Sciatic nerve (tissue), 2 donors: ENCODE measurements around the gene HTRA3. TPM values are rescaled to one million over a fixed set of nuclear protein-coding genes. Genes with fewer than 3 reads are reported as not detected.
"Not testable (repeated sequence)": the region's sequence is repeated elsewhere in the genome, so short reads cannot be mapped to it uniquely, and the experiment has no call there.

Experiments
- ATAC-seq: fragments of 200-7000 bp; cut with Tn5 transposase; one replicate; pipeline ENCODE4 v1.9.1; 2020; ENCODE audit warnings: mild to moderate bottlenecking, moderate library complexity
- DNase-seq: peaks from one replicate; pipeline ENCODE4 v3.0.0-alpha.2; 2020; ENCODE audit warnings: low spot score
- intact Hi-C: fragments of 100-400 bp; cut with DNase I; formaldehyde crosslinking; loops from one replicate; pipeline ENCODE4 v1.14.2; 2022
- total RNA-seq: library from RNA; stranded (reverse); fragmentation: NEBNext Ultra II Directional; extraction: Animal tissue kit (Norgen Biotek cat#: 25700); gene quantifications from one replicate; pipeline ENCODE4 v1.2.1, GENCODE V29; 2021
- donor health status: DM: no; HTN: no; CAD: no.
- donor health status: DM: no; HTN: no; CAD: no.

HTRA3 gene
- total RNA-seq, 1 donor from 2014 or later: 23.7 TPM

DNA sequence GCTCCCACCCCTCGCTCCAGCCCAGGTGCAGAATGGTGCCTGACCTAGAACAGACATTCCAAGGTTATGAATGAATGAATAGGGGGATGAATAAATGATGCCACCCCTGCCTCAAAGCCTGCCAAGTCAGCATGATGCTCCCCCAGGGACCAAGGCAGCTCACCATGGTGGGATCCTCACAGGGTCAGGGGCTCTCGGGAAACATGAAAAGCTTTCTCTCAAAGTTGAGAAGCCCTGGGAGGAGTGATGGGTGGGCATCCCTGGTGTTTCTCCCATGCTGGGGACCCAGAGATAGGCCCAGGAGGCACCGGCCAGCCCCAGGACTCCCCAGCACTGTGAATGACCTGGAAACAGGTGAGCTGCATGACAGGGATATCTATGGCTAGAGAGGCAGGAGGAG is 58.9 kb downstream of the HTRA3 start:
- ATAC-seq (no peak), DNase-seq (peak; percentile 45)
- intact Hi-C loops: no loop called here

GRCh38 chr4:8328866-8329559 is 59.5 kb downstream of the HTRA3 start:
- no peak for ATAC-seq
- intact Hi-C loops: no loop called here
- peak; percentile 42 for DNase-seq

DNA sequence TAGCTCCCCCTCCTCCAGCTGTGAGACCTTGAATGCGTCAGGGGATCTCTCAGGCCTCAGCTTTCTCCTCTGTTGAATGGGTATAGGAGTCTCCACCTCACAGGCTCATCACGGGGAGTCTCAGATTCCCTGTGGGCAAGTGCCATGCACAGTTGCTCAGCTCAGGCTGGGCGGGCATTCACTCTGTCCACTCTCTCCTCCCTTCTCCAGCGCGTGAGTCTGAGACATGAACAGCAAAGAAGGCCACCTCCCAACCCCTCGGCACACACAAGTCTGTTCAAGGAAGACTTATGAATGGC is 60.0 kb downstream of the HTRA3 start:
- intact Hi-C loops: no loop called here
- DNase-seq (peak; percentile 36), ATAC-seq (no peak)

DNA sequence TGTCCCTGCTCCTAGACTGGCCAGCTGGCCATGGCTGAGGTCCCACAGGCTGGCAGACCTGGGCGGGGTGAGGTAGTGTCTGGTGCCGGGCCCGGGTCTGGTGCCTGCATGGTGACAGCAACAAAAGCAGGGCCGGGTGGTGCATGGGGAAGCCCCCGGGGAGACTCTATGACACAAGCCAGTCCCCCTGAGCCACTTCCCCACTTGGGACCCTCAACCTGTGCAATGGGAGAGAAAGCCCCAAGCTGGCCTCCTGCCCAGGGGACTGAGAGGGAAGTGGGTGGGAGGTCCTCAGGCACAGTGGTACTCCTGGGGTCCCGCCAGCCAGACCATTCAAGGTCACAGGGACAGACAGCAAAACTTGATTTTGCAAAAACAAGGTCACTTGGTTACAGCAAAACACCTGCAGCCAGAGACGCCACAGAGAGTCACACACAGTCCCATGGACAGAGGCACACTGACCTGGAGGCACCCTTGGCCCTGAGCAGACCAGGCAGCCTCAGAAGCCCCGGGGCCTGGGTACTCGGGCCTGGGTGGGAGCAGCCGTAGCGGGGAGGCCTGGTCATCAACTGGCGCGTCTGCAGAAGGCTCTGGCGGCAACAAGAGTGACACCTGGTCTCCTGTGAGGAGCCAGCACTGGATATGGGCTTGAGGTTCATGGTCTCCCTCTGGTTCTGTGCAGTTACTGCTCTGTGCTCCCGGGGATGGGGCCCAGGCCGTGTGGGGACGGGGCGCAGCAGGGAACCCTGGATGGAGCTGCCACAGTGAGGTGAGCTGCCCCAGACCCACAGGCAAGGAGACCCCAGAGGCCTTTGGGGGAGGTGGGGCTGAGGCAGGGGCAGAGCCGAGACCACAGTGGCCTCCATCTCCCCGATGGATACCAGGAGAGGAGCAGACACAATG is 60.6 kb downstream of the HTRA3 start:
- intact Hi-C loops: no loop called here
- ATAC-seq (peak; percentile 17), DNase-seq (peak; percentile 51)

GRCh38 chr4:8330821-8331574 is 61.4 kb downstream of the HTRA3 start:
- intact Hi-C loops: no loop called here
- peak; percentile 71 for ATAC-seq
- DNase-seq: peak; percentile 52

DNA sequence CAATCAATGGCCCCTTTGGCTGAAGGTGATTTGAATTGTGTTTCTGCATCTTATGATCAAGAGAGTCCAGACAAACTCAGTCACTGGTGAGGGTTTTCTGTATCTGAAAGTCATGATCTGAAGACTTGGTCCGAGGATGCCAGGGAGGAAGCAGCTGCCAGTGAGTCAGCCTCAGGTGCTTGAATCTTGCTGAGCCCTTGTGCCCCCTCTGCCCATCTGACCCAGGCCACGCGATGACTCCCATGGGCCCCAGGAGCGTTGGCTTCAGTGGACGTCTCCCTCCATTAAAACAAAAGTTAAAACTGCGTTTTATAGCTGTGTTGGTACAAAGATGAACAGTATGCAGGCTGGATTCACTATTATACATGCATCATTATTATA is 62.0 kb downstream of the HTRA3 start:
- intact Hi-C loops: no loop called here
- DNase-seq: peak; percentile 14

DNA sequence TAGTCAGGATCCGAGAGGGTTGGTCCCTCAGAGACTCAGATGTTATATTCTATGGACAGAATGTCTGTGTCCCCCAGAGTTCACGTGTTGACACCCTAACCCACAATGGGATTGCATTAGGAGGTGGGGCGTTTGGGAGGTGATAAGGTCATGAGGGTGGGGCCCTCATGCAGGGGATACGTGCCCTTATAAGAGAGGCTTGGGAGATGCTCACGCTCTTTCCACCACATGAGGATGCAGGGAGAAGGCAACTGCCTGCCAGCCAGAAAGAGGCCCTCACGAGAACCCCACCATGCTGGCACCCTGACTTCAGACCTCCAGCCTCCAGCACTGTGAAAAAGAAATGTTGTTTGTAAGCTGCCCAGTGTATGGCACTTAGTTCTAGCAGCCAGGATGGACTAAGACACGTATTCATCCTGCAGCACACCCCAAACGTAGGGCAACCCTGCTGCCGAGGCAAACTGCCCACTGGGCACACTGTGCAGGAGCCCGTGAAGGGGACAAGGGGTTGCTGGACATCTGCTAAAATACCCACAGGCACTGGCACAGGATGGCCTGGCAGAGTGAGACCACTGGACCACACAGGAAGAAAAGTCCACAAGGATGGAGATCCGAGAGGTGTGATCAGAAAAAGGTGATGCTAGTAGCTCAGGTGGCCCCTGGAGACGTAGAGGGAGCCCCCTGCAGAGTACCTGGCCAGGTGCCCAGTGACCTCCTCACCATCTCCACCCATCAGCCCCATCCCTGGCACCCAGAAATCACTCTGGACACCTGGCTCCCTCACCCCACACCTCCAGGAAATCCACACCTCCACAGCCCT is 62.7 kb downstream of the HTRA3 start:
- DNase-seq: peak; percentile 47
- intact Hi-C loops: no loop called here
- ATAC-seq: no peak

More for the DNA sequence above, 62.0 kb downstream of the HTRA3 start:
- no peak for ATAC-seq

DNA sequence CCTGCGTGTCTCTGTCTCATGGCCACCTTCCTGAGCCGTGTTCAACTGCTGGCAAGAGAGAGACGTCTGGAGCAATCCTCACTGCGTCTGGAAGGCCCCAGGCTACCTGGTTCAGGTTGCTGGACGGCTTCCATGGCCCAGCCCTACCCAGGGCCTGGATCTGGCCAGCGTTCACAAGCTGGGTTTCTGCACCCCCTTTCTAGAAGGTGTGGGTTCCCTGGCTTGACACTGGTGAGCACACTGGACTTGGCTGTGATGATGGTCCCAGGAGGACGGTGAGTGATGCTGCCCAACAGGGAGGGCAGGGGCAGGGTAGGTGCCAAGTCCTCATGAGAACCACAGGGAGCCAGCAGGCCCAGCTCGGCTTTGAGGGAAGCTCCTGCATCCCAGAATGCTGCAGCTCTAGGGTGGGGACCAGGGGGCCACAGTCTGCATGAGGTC is 63.4 kb downstream of the HTRA3 start:
- ATAC-seq (no peak), DNase-seq (peak; percentile 43)
- intact Hi-C loops: no loop called here

GRCh38 chr4:8333726-8334460 is 64.3 kb downstream of the HTRA3 start:
- ATAC-seq: no peak
- intact Hi-C loops: no loop called here

DNA sequence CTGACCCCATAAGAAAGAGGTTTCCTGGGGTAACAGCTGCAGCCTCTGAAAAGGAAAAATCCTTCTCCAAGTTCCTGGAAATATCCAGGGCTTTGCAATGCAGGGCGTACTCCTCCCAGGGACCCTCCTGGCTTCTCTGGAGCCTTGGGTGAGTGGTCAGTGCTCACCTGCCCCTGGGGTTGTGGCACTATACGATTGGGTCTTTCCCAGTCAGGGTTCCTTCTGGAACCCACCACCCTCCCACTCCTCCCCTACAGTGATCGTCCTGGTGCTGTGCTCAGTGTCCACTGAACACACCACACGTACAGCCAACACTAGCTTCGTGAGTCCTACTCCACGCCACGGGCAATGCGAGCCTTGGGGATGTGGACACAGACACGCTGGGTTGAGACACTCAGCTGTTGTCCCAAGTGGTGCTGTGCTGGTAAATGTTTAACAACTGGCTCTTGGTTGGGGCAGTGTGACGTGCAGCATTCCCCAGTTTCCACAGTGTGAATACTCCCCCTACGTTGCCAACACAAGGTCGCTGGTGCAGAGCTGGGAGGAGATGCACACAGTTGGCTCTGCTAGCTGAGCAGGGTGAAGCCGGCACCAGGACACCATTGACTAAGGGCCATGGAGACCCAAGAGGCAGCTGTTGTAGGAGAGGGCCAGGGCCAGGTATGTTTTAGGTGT is 65.4 kb downstream of the HTRA3 start:
- DNase-seq (peak; percentile 39), ATAC-seq (no peak)
- intact Hi-C loops: no loop called here

More at GRCh38 chr4:8333726-8334460, 64.3 kb downstream of the HTRA3 start:
- peak; percentile 26 for DNase-seq

DNA sequence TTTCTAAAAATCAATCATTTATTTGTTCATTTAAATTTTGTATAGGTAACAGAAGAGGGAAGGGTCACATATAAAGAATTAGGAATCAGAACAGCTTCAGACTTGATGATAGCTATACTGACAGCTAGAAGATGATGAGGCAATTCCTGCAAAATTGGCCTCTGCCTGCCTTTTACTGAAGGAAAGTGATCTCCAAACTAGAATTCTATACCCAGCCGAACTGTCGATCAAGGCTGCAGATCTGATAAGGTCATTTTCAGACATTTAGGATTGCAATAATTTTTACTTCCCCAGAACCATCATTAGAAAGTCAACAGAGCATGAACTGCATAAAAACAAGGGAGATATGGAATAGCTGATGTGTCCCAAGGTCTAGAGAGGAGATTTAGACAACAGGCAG is 66.3 kb downstream of the HTRA3 start:
- intact Hi-C loops: no loop called here
- ATAC-seq (no peak), DNase-seq (no peak)

DNA sequence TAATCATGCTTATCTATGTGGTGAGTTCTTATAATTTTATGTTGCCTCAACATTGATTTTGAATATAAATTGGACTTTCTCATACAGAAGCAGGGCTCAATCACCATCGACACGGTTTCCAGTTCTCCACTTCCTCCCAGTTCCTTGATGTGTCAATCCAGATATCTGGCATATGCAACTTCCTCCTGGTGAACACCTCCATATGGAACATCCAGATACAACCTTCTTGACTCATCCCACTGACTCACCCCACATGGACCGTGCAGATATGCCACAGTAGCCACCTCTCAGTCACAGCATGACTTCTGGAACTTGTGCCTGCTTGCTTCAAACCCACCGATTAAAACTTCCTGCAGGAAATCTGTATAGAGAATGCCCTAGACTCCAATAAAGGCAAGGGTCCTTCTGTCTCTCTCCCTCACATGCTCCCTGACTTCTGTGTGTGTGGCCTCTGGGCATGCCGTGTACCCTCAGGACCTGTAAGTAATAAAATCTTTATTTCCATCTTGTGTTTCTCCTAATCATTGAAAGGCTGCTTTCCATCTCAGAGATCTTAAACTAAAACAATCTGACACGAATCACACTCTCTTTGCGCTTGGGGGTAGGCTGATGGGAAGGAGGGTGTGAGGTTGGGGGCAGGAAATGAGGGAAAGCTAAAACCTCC is 67.0 kb downstream of the HTRA3 start:
- ATAC-seq: no peak
- intact Hi-C loops: no loop called here
- no peak for DNase-seq

- no peak for ATAC-seq
- intact Hi-C loops: no loop called here
These were observed 68.9 kb downstream of the HTRA3 start for GRCh38 chr4:8338351-8338961.

GRCh38 chr4:8340781-8341241 is 71.3 kb downstream of the HTRA3 start:
- DNase-seq (peak; percentile 84), ATAC-seq (peak; percentile 97)
- intact Hi-C loops: no loop called here

More at GRCh38 chr4:8338351-8338961, 68.9 kb downstream of the HTRA3 start:
- DNase-seq: no peak

DNA sequence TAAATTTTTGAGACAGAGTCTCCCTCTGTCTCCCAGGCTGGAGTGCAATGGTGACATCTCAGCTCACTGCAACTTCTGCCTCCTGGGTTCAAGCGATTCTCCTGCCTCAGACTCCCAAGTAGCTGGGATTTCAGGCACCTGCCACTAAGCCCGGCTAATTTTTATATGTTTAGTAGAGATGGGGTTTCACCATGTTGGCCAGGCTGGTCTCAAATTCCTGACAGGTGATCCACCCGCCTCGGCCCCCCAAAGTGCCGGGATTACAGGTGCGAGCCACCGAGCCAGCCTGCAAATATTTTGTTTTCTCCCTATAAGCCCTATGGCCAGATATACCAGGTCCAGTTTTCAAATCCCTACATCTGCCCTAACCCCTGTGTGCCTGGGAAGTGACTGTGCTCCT is 71.7 kb downstream of the HTRA3 start:
- peak; percentile 46 for DNase-seq
- ATAC-seq, intact Hi-C loops: not testable (repeated sequence)

- ATAC-seq (peak; percentile 54), DNase-seq (peak; percentile 67)
- intact Hi-C loops: no loop called here
These were observed 72.1 kb downstream of the HTRA3 start for GRCh38 chr4:8341691-8342090.
